Measurements from ENCODE around the gene HELZ2. TPM values are rescaled to one million over a fixed set of nuclear protein-coding genes. Genes with fewer than 3 reads are reported as not detected.
"Not testable (repeated sequence)": the region's sequence is repeated elsewhere in the genome, so short reads cannot be mapped to it uniquely, and the experiment has no call there.

Gene HELZ2
- 17.9 and 18.9 TPM in 2 replicates for total RNA-seq

DNA sequence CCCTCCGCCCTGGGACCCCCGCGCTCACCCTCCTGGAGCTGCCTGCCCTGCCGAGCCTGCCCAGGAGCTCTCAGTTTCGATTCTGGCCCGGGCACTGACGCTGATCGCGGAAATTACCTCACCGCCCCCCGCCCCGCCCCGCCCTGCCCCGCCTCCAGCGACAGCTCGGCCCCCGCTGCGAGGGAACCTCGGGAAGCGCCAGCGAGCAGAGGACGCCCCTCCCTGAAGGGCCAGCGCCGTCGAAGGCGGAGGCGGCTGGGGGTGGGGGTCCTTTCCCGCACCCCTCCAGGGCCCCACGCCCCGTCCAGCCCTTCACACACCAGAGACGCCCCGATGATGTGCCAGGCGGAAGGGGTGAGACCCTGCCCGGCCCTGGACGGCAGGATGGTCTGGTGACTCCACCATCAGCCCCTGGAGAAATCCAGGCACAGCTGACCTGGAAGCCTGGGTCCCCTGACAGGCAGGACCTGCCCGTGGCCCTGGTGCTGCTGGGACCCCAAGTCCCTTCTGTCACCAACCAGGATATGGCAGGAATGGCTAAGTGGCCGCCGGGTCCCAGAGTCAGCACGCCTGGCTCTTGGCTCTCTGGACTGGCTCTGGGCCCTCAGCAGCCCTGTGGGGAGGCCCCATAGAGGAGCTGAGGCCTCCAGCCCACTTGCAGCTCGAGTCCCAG, at the start of gene HELZ2:
HELZ2 (minus strand) TSS at position 84 of the 673 bp plus-strand sequence. CDS start 1,854 bp downstream, outside the sequence.
- Mint-ChIP-seq H3K4me3 (peak within 1 kb of the TSS; percentile 86), H3K9me3 (no peaks in the 10 kb centered on the region), H3K36me3 (ENCODE audit: low read depth) (no peaks in the 10 kb centered on the region), H3K27me3 (ENCODE audit: insufficient read depth) (peaks cover 12% of the 10 kb centered on the region), H3K27ac (peak within 1 kb of the TSS; percentile 52), H3K4me1 (ENCODE audit: low read depth) (no peaks in the 10 kb centered on the region)
- intact Hi-C loops (cut with micrococcal nuclease) = no loop called here
- peak; percentile 62 for DNase-seq (ENCODE audit: low spot score)

DNA sequence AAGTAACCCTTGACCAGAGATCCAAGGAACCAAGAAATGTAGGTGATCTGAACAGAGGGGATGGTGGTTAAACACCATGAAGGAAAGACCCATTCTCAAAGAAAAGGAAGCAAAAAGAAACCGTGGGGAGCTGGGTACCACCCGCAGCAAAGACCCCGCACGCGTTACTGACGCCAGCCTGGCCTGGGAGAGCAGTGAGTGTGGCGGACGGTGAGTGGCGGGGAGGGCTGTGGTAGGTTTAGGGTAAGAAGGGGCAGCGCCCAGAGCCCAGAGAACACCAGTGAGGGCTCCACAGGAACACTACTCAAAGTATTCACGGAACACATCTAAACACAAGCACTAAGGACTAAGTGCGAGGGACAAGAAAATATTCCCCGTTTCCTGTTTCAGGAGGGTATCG, 48.7 kb upstream of the HELZ2 start:
- Mint-ChIP-seq H3K27ac (no peak overlapping the region), H3K27me3 (ENCODE audit: insufficient read depth) (no peaks in the 10 kb centered on the region), H3K4me3 (no peak overlapping the region), H3K36me3 (ENCODE audit: low read depth) (peaks cover 10% of the 10 kb centered on the region), H3K4me1 (ENCODE audit: low read depth) (peaks cover 18% of the 10 kb centered on the region), H3K9me3 (no peaks in the 10 kb centered on the region)
- intact Hi-C loops (cut with micrococcal nuclease) = no loop called here
- no peak for DNase-seq (ENCODE audit: low spot score)

GRCh38 chr20:63622096-63622495, 48.1 kb upstream of the HELZ2 start:
- intact Hi-C loops (cut with micrococcal nuclease) = no loop called here
- no peak overlapping the region for H3K27ac Mint-ChIP-seq

DNA sequence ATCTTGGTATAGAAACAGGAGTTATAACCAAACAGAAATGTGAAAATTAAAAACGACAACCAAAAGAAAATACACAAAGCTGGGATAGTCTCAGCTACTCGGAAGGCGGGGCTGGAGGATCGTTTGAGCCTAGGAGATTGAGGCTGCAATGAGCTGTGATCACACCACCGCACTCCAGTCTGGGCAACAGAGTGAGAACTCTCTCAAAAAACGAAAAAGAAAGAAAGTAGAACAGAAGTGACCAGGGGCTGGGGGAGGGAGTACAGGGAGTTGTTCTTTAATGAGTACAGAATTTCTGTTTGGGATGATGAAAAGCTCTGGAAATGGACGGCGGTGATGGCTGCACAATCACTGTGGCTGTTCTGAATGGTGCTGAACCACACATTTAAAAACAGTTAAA, 47.0 kb upstream of the HELZ2 start:
- DNase-seq (ENCODE audit: low spot score) = no peak
- Mint-ChIP-seq H3K4me3 (no peak overlapping the region), H3K36me3 (ENCODE audit: low read depth) (peaks cover 17% of the 10 kb centered on the region), H3K4me1 (ENCODE audit: low read depth) (peaks cover 18% of the 10 kb centered on the region), H3K27ac (peak overlapping the region; percentile 44), H3K27me3 (ENCODE audit: insufficient read depth) (no peaks in the 10 kb centered on the region), H3K9me3 (no peaks in the 10 kb centered on the region)
- intact Hi-C loops (cut with micrococcal nuclease) = no loop called here

More at GRCh38 chr20:63622096-63622495, 48.1 kb upstream of the HELZ2 start:
- Mint-ChIP-seq H3K4me3 (no peak overlapping the region), H3K36me3 (ENCODE audit: low read depth) (peaks cover 12% of the 10 kb centered on the region), H3K4me1 (ENCODE audit: low read depth) (peaks cover 18% of the 10 kb centered on the region), H3K9me3 (no peaks in the 10 kb centered on the region), H3K27me3 (ENCODE audit: insufficient read depth) (no peaks in the 10 kb centered on the region)
- no peak for DNase-seq (ENCODE audit: low spot score)

DNA sequence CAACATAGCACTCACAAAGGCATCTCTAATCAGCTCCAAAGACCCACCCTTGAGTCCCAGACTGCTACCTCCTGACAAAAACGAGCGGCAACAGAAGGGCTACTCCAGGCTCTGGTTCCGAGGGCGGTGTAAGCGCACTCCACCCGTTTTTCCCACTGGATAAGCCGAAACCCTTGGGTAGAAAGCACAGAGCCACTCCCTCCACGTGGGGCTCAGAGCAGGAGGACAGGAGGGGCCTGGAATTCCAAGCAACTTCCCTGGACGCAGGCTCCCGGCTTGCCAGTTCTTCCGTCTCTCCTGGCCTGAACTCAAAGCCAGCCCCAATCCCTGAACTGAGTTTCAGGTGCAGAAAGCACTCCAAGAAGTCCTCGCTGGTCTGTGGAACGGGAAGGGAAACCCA, 45.5 kb upstream of the HELZ2 start:
- H3K36me3 Mint-ChIP-seq (ENCODE audit: low read depth) = peaks cover 25% of the 10 kb centered on the region
- H3K4me3 Mint-ChIP-seq = no peak overlapping the region
- DNase-seq (ENCODE audit: low spot score) = no peak
- H3K9me3 Mint-ChIP-seq = no peaks in the 10 kb centered on the region
- H3K27ac Mint-ChIP-seq = no peak overlapping the region
- intact Hi-C loops (cut with micrococcal nuclease) = no loop called here
- H3K4me1 Mint-ChIP-seq (ENCODE audit: low read depth) = peaks cover 13% of the 10 kb centered on the region
- no peaks in the 10 kb centered on the region for H3K27me3 Mint-ChIP-seq (ENCODE audit: insufficient read depth)

- no peak for DNase-seq (ENCODE audit: low spot score)
- intact Hi-C loops (cut with micrococcal nuclease) = no loop called here
- peaks cover 13% of the 10 kb centered on the region for H3K4me1 Mint-ChIP-seq (ENCODE audit: low read depth)
- H3K4me3 Mint-ChIP-seq = no peak overlapping the region
- no peaks in the 10 kb centered on the region for H3K27me3 Mint-ChIP-seq (ENCODE audit: insufficient read depth)
- no peaks in the 10 kb centered on the region for H3K9me3 Mint-ChIP-seq
- no peak overlapping the region for H3K27ac Mint-ChIP-seq
- peaks cover 27% of the 10 kb centered on the region for H3K36me3 Mint-ChIP-seq (ENCODE audit: low read depth)
Observed at GRCh38 chr20:63619086-63619485, 45.0 kb upstream of the HELZ2 start.

GRCh38 chr20:63618291-63618980, 44.4 kb upstream of the HELZ2 start:
- peaks cover 13% of the 10 kb centered on the region for H3K4me1 Mint-ChIP-seq (ENCODE audit: low read depth)
- intact Hi-C loops (cut with micrococcal nuclease) = no loop called here
- H3K27ac Mint-ChIP-seq = no peak overlapping the region
- no peaks in the 10 kb centered on the region for H3K27me3 Mint-ChIP-seq (ENCODE audit: insufficient read depth)
- H3K4me3 Mint-ChIP-seq = no peak overlapping the region
- peaks cover 29% of the 10 kb centered on the region for H3K36me3 Mint-ChIP-seq (ENCODE audit: low read depth)
- DNase-seq (ENCODE audit: low spot score) = no peak
- H3K9me3 Mint-ChIP-seq = no peaks in the 10 kb centered on the region

DNA sequence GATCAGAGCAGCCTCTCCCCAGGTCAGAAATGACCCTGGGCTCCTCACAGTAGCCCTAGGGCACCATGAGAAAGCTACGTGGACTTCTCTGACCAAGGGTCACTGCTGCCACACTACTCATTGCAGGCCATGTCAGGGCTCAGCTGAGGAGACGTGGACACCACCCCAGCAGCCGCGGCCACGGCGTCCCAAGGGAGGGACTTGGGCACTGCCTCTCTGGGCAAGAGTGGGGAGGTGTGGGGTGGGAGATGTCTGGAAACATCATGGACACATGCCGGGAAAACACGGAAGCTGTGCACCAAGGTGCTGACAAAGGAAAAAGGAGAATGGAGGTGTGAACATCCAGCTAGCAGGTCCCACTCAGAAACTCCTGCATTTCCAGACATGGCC, 43.8 kb upstream of the HELZ2 start:
- H3K27ac Mint-ChIP-seq = no peak overlapping the region
- H3K9me3 Mint-ChIP-seq = no peaks in the 10 kb centered on the region
- no peak for DNase-seq (ENCODE audit: low spot score)
- H3K4me3 Mint-ChIP-seq = no peak overlapping the region
- H3K36me3 Mint-ChIP-seq (ENCODE audit: low read depth) = peaks cover 32% of the 10 kb centered on the region
- no peaks in the 10 kb centered on the region for H3K27me3 Mint-ChIP-seq (ENCODE audit: insufficient read depth)
- peaks cover 13% of the 10 kb centered on the region for H3K4me1 Mint-ChIP-seq (ENCODE audit: low read depth)
- intact Hi-C loops (cut with micrococcal nuclease) = no loop called here

- DNase-seq (ENCODE audit: low spot score) = no peak
- Mint-ChIP-seq H3K27me3 (ENCODE audit: insufficient read depth) (no peaks in the 10 kb centered on the region), H3K36me3 (ENCODE audit: low read depth) (peaks cover 30% of the 10 kb centered on the region), H3K4me3 (no peak overlapping the region), H3K4me1 (ENCODE audit: low read depth) (peaks cover 7% of the 10 kb centered on the region), H3K9me3 (no peaks in the 10 kb centered on the region), H3K27ac (no peak overlapping the region)
- intact Hi-C loops (cut with micrococcal nuclease) = no loop called here
Observed at GRCh38 chr20:63617092-63617875, 43.2 kb upstream of the HELZ2 start.

- H3K9me3 Mint-ChIP-seq; H3K4me3 Mint-ChIP-seq; intact Hi-C loops (cut with micrococcal nuclease); H3K4me1 Mint-ChIP-seq (ENCODE audit: low read depth); H3K27me3 Mint-ChIP-seq (ENCODE audit: insufficient read depth); H3K27ac Mint-ChIP-seq; DNase-seq (ENCODE audit: low spot score): not testable (repeated sequence)
- peaks cover 32% of the 10 kb centered on the region for H3K36me3 Mint-ChIP-seq (ENCODE audit: low read depth)
Observed at GRCh38 chr20:63613863-63614594, 40.0 kb upstream of the HELZ2 start.

- Mint-ChIP-seq H3K9me3 (no peaks in the 10 kb centered on the region), H3K4me1 (ENCODE audit: low read depth) (no peaks in the 10 kb centered on the region), H3K4me3 (no peak overlapping the region), H3K36me3 (ENCODE audit: low read depth) (peaks cover 26% of the 10 kb centered on the region), H3K27me3 (ENCODE audit: insufficient read depth) (no peaks in the 10 kb centered on the region), H3K27ac (no peak overlapping the region)
- DNase-seq (ENCODE audit: low spot score) = no peak
- intact Hi-C loops (cut with micrococcal nuclease) = no loop called here
Observed at GRCh38 chr20:63612276-63612931, 38.4 kb upstream of the HELZ2 start.

DNA sequence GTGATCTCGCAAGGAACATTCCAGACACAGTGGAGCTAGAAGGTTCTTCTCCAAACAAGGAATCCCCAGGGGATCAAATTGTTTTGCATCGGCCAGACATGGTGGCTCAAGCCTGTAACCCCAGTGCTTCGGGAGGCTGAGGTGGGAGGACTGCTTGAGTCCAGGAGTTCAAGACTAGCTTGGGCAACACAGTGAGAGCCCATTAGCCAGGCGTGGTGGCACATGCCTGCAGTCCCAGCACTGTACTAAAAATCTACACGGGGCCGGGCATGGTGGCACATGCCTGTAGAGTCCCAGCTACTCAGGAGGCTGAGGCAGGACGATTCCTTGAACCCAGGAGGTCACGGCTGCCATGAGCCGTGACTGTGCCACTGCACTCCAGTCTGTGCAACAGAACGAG, 37.6 kb upstream of the HELZ2 start:
- H3K4me3 Mint-ChIP-seq = no peak overlapping the region
- DNase-seq (ENCODE audit: low spot score) = no peak
- no peak overlapping the region for H3K27ac Mint-ChIP-seq
- H3K36me3 Mint-ChIP-seq (ENCODE audit: low read depth) = peaks cover 22% of the 10 kb centered on the region
- no peaks in the 10 kb centered on the region for H3K9me3 Mint-ChIP-seq
- intact Hi-C loops (cut with micrococcal nuclease) = no loop called here
- H3K4me1 Mint-ChIP-seq (ENCODE audit: low read depth) = no peaks in the 10 kb centered on the region
- no peaks in the 10 kb centered on the region for H3K27me3 Mint-ChIP-seq (ENCODE audit: insufficient read depth)
